Keratinocyte (primary cell): ENCODE measurements around the gene ARHGEF16. TPM values are rescaled to one million over a fixed set of nuclear protein-coding genes. Genes with fewer than 3 reads are reported as not detected.

Source experiments
- DNase-seq: peaks from one replicate; pipeline ENCODE4 v3.0.0-alpha.2; 2011; ENCODE audit warnings: low read depth, missing footprints, low spot score
- FAIRE-seq: peaks from 2 replicates; lab custom pipeline; 2011; peaks lifted over from hg19 to GRCh38; lab: Jason Lieb, UNC
- H2AFZ ChIP-seq: 2 replicates; pipeline ENCODE4 v1.6.0; 2012; ENCODE audit warnings: low read length, control low read depth, inconsistent platforms; ENCODE audit not compliant: control insufficient read depth
- H3K27ac ChIP-seq: 2 replicates; pipeline ENCODE4 v1.5.1; 2011; ENCODE audit warnings: low read length; ENCODE audit not compliant: control insufficient read depth, insufficient read depth
- H3K27me3 ChIP-seq: 3 replicates; pipeline ENCODE4 v1.6.0; 2011; ENCODE audit warnings: low read length; ENCODE audit not compliant: control insufficient read depth, insufficient read depth; ENCODE audit errors: extremely low read depth
- H3K36me3 ChIP-seq, 2 experiments: 2 replicates in 1 of 2; 3 replicates in 1 of 2; pipeline ENCODE4 v1.5.1; 2011; ENCODE audit warnings: low read length in 2 of 2, mild to moderate bottlenecking in 1 of 2; ENCODE audit not compliant: control insufficient read depth in 2 of 2, insufficient read depth in 2 of 2; ENCODE audit errors: extremely low read depth in 1 of 2
- H3K4me1 ChIP-seq: 3 replicates; pipeline ENCODE4 v1.5.1; 2011; ENCODE audit warnings: low read length; ENCODE audit not compliant: control insufficient read depth, insufficient read depth; ENCODE audit errors: extremely low read depth
- H3K4me2 ChIP-seq: 3 replicates; pipeline ENCODE4 v1.6.0; 2011; ENCODE audit warnings: low read depth, low read length; ENCODE audit not compliant: control insufficient read depth, insufficient read depth; ENCODE audit errors: extremely low read depth
- H3K4me3 ChIP-seq, 3 experiments: fragments of 200-600 bp in 1 of 3; sonication (generic) in 1 of 3; 2 replicates in 2 of 3; 3 replicates in 1 of 3; pipeline ENCODE4 v1.5.1; 2011 to 2016; ENCODE audit warnings: low read length in 3 of 3, mild to moderate bottlenecking in 3 of 3, control low read depth in 2 of 3, inconsistent platforms in 1 of 3, low read depth in 1 of 3, mixed read lengths in 1 of 3, mixed run types in 1 of 3, moderate library complexity in 1 of 3; ENCODE audit not compliant: control insufficient read depth in 2 of 3, insufficient read depth in 2 of 3; ENCODE audit errors: extremely low read depth in 1 of 3
- H3K79me2 ChIP-seq: 2 replicates; pipeline ENCODE4 v1.6.0; 2012; ENCODE audit warnings: low read length; ENCODE audit not compliant: control insufficient read depth, insufficient read depth
- H3K9ac ChIP-seq: 3 replicates; pipeline ENCODE4 v1.6.0; 2011; ENCODE audit warnings: low read length; ENCODE audit not compliant: control insufficient read depth, insufficient read depth; ENCODE audit errors: extremely low read depth
- H3K9me1 ChIP-seq: 3 replicates; pipeline ENCODE4 v1.6.0; 2011; ENCODE audit warnings: low read length; ENCODE audit not compliant: control insufficient read depth, insufficient read depth; ENCODE audit errors: extremely low read depth
- H3K9me3 ChIP-seq: 2 replicates; pipeline ENCODE4 v1.5.1; 2012; ENCODE audit warnings: low read depth, low read length; ENCODE audit not compliant: control insufficient read depth
- H4K20me1 ChIP-seq: 3 replicates; pipeline ENCODE4 v1.6.0; 2011; ENCODE audit warnings: low read length; ENCODE audit not compliant: control insufficient read depth, insufficient read depth; ENCODE audit errors: extremely low read depth
- EZH2 ChIP-seq: IDR thresholded peaks from one replicate; pipeline ENCODE4 v1.6.1; 2012; ENCODE audit warnings: inconsistent platforms, mild to moderate bottlenecking, low read length, moderate library complexity
- dilution Hi-C: fragments of 300-500 bp; cut with MboI; formaldehyde crosslinking; loops from one replicate; pipeline ENCODE4 v1.7.0; 2020; ENCODE audit warnings: low sequenced_read_pairs; ENCODE audit not compliant: extremely low pct_ligation_motif_present
- polyA plus RNA-seq, 5 experiments: library from polyadenylated mRNA; depleted of rRNA in 3 of 5; stranded (reverse) in 3 of 5; stranded (forward) in 1 of 5; unstranded in 1 of 5; fragments of >200 nt; gene quantifications; 1 replicate in 1 of 5; 2 replicates in 3 of 5; 3 replicates in 1 of 5; pipeline versions ENCODE4 v1.2.1 to v1.2.3, GENCODE V29; 2011 to 2012; ENCODE audit warnings: missing spikeins in 2 of 5, low read depth in 1 of 5, low replicate concordance in 1 of 5
- TF ChIP-seq, protein P1 (sequence below), 3 experiments: IDR thresholded peaks in 1 of 3; conservative IDR thresholded peaks in 1 of 3; optimal IDR thresholded peaks in 1 of 3; 2 replicates in 2 of 3; 3 replicates in 1 of 3; pipeline versions ENCODE3 to v1.5.1; 2011; ENCODE audit warnings: low read length in 3 of 3, mild to moderate bottlenecking in 3 of 3, moderate library complexity in 2 of 3, control low read depth in 1 of 3, inconsistent platforms in 1 of 3; ENCODE audit not compliant: insufficient read depth in 2 of 3; ENCODE audit errors: extremely low read depth in 1 of 3

Gene ARHGEF16
- polyA plus RNA-seq, 1 donor (not counting 4 experiments of a cell fraction or from before 2014, with no cell fraction given) = 6.2 TPM

DNA sequence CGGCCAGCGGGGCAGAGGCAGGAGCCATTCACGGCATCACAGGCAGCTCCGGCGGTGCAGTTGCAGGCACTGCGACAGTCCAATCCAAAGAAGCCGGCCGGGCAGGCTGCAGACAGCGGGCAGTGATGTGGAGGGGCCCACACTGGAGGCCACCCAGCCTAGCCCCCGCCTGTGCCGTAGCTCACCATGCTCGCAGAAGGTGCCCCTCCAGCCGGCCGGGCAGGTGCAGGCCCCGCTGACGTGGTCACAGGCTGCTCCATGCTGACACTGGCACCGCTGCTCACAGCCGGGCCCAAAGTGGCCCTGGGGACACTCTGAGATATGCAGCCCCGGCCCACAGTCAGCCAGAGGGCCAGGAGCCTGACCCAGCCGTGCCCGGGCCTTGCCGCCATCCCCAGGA is 45.1 kb downstream of the ARHGEF16 start:
- H3K27me3 ChIP-seq = no peaks in the 10 kb centered on the region

DNA sequence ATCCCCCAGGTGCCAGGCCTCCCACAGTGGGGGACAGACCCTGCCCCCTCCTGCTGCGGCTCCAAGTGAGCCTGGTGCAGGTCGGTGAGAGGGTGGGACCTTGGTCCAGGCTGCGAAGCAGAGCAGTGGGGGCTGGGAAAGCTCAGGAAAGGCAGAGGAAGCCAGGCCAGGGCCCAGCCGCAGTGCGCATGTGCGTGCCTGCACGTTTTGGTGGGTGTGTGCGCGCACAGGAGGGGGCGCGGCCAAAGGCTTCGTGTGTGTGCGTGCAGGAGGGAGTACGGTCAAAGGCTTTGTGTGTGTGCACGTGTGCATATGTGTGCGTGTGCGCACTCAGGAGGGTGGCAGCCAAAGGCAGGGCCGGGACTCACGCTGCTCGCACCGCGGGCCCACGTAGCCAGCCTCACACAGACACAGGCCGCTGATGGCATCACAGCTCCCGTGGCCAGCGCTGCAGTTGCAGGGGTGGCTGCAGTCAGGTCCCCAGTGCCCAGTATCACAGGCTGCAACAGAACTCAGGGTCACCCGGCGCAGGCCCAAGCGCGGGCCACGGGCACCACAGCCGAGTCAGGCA is 45.9 kb downstream of the ARHGEF16 start:
- peaks cover 6% of the 10 kb centered on the region for H3K4me1 ChIP-seq
- H3K36me3 ChIP-seq = no peaks in the 10 kb centered on the region
- H3K4me2 ChIP-seq = no peak overlapping the region
- H3K27ac ChIP-seq = no peak overlapping the region
- H3K9me3 ChIP-seq = no peaks in the 10 kb centered on the region
- no peaks in the 10 kb centered on the region for H3K79me2 ChIP-seq
- no peak for FAIRE-seq
- no peaks in the 10 kb centered on the region for H3K27me3 ChIP-seq
- dilution Hi-C loops = no loop called here
- no peak overlapping the region for H3K9ac ChIP-seq
- TF ChIP-seq, protein P1, sequence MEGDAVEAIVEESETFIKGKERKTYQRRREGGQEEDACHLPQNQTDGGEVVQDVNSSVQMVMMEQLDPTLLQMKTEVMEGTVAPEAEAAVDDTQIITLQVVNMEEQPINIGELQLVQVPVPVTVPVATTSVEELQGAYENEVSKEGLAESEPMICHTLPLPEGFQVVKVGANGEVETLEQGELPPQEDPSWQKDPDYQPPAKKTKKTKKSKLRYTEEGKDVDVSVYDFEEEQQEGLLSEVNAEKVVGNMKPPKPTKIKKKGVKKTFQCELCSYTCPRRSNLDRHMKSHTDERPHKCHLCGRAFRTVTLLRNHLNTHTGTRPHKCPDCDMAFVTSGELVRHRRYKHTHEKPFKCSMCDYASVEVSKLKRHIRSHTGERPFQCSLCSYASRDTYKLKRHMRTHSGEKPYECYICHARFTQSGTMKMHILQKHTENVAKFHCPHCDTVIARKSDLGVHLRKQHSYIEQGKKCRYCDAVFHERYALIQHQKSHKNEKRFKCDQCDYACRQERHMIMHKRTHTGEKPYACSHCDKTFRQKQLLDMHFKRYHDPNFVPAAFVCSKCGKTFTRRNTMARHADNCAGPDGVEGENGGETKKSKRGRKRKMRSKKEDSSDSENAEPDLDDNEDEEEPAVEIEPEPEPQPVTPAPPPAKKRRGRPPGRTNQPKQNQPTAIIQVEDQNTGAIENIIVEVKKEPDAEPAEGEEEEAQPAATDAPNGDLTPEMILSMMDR (optimal IDR thresholded peaks at IDR 0.05 in 1 of 3, IDR thresholded peaks at IDR 0.05 in 1 of 3, conservative IDR thresholded peaks at IDR 0.05 in 1 of 3; ENCODE audit: extremely low read depth in 1 of 3, insufficient read depth in 2 of 3, low read length in 3 of 3) = no peak
- no peak for TF ChIP-seq EZH2
- no peak overlapping the region for H3K4me3 ChIP-seq
- H3K9me1 ChIP-seq = no peaks in the 10 kb centered on the region
- no peak for DNase-seq
- no peak overlapping the region for H2AFZ ChIP-seq
- H4K20me1 ChIP-seq = no peaks in the 10 kb centered on the region

More for the DNA sequence above, 45.1 kb downstream of the ARHGEF16 start:
- Histone ChIP-seq H3K79me2 (no peaks in the 10 kb centered on the region), H3K4me3 (no peak overlapping the region), H3K4me1 (peaks cover 5% of the 10 kb centered on the region), H2AFZ (no peak overlapping the region), H3K4me2 (no peak overlapping the region), H3K36me3 (no peaks in the 10 kb centered on the region), H3K9me1 (no peaks in the 10 kb centered on the region), H3K27ac (no peak overlapping the region), H4K20me1 (no peaks in the 10 kb centered on the region), H3K9ac (no peak overlapping the region), H3K9me3 (no peaks in the 10 kb centered on the region)
- DNase-seq = no peak
- no peak for FAIRE-seq
- dilution Hi-C loops = no loop called here
- TF ChIP-seq, protein P1 (optimal IDR thresholded peaks at IDR 0.05 in 1 of 3, IDR thresholded peaks at IDR 0.05 in 1 of 3, conservative IDR thresholded peaks at IDR 0.05 in 1 of 3; ENCODE audit: extremely low read depth in 1 of 3, insufficient read depth in 2 of 3, low read length in 3 of 3) = no peak
- no peak for TF ChIP-seq EZH2
